OCI-LY7 (cell line): Measurements from ENCODE around the gene ARVCF. TPM values are rescaled to one million over a fixed set of nuclear protein-coding genes. Genes with fewer than 3 reads are reported as not detected.

Experiments used
- BruUV-seq: library from RNA; stranded (reverse); fragments of 400-500 nt; replicated peaks from 2 replicates; lab custom pipeline; 2021; lab: Mats Ljungman, UMichigan
- CTCF ChIA-PET: fragments of 300-600 bp; sonication (Branson Sonifier 250); formaldehyde crosslinking; loops from one replicate; lab custom pipeline; 2022; ENCODE audit warnings: antibody characterized with exemption; ENCODE audit not compliant: unreplicated experiment; lab: Charles Lee
- POLR2A ChIA-PET: fragments of 300-600 bp; sonication (Branson Sonifier 250); formaldehyde crosslinking; loops from one replicate; lab custom pipeline; 2022; ENCODE audit warnings: antibody characterized with exemption; lab: Charles Lee
- DNase-seq: peaks from one replicate; pipeline ENCODE4 v3.0.0-alpha.2; 2015; ENCODE audit warnings: low spot score
- H2AFZ ChIP-seq: fragments of 200-600 bp; sonication (generic), shearing (Covaris generic); 2 replicates; pipeline ENCODE4 v1.6.1; 2014; ENCODE audit warnings: mild to moderate bottlenecking, antibody characterized with exemption, low read length, moderate library complexity
- H3K27ac ChIP-seq: fragments of 200-600 bp; sonication (generic); 2 replicates; pipeline ENCODE4 v1.5.1; 2014; ENCODE audit warnings: mixed run types, low read depth, mild to moderate bottlenecking, moderate library complexity, low read length, inconsistent platforms; ENCODE audit not compliant: poor library complexity, severe bottlenecking
- H3K36me3 ChIP-seq: fragments of 200-600 bp; sonication (generic); 2 replicates; pipeline ENCODE4 v1.6.1; 2014; ENCODE audit warnings: mild to moderate bottlenecking, antibody characterized with exemption, low read length, moderate library complexity, mixed read lengths; ENCODE audit not compliant: insufficient read depth
- H3K4me1 ChIP-seq: fragments of 200-600 bp; sonication (generic); 2 replicates; pipeline ENCODE4 v1.5.1; 2014; ENCODE audit warnings: mild to moderate bottlenecking, low read length; ENCODE audit not compliant: insufficient read depth, poor library complexity, severe bottlenecking
- H3K4me2 ChIP-seq: fragments of 200-600 bp; sonication (generic); 2 replicates; pipeline ENCODE4 v1.6.1; 2014; ENCODE audit warnings: mild to moderate bottlenecking, low read length
- H3K4me3 ChIP-seq: fragments of 200-600 bp; sonication (generic); 2 replicates; pipeline ENCODE4 v1.5.1; 2014; ENCODE audit warnings: mild to moderate bottlenecking, low read depth, low read length; ENCODE audit not compliant: poor library complexity, severe bottlenecking
- H3K79me2 ChIP-seq: fragments of 200-600 bp; sonication (generic); 2 replicates; pipeline ENCODE4 v1.6.1; 2016; ENCODE audit warnings: low read depth, mild to moderate bottlenecking, low read length, moderate library complexity, mixed read lengths; ENCODE audit not compliant: insufficient read depth
- H3K9me2 ChIP-seq: fragments of 200-600 bp; sonication (generic); 2 replicates; pipeline ENCODE4 v1.6.1; 2016; ENCODE audit warnings: mild to moderate bottlenecking, low read length, mixed read lengths; ENCODE audit not compliant: insufficient read depth
- H3K9me3 ChIP-seq: fragments of 200-600 bp; sonication (generic); 2 replicates; pipeline ENCODE4 v1.6.1; 2014; ENCODE audit warnings: mild to moderate bottlenecking, mixed run types, low read length, mixed read lengths
- H4K20me1 ChIP-seq: fragments of 200-600 bp; sonication (generic); 2 replicates; pipeline ENCODE4 v1.6.1; 2014; ENCODE audit warnings: mild to moderate bottlenecking, antibody characterized with exemption, low read length, moderate library complexity, mixed read lengths; ENCODE audit not compliant: insufficient read depth
- CTCF ChIP-seq: fragments of 200-600 bp; sonication (generic); conservative IDR thresholded peaks from 2 replicates; pipeline ENCODE4 v1.5.1; 2014; ENCODE audit warnings: mild to moderate bottlenecking, antibody characterized with exemption, low read length, moderate library complexity, mixed read lengths
- EZH2phosphoT487 ChIP-seq: fragments of 200-600 bp; sonication (generic); IDR thresholded peaks from 2 replicates; pipeline ENCODE4 v1.6.1; 2018; ENCODE audit warnings: low read depth, borderline replicate concordance, mild to moderate bottlenecking, mixed run types, antibody characterized with exemption, low read length, moderate library complexity, mixed read lengths
- intact Hi-C: fragments of 100-400 bp; cut with micrococcal nuclease; formaldehyde crosslinking; loops from one replicate; pipeline ENCODE4 v1.10.0; 2022; ENCODE audit not compliant: unreplicated experiment
- total RNA-seq, 2 experiments: library from RNA; depleted of rRNA in 1 of 2; stranded (reverse); fragments of >200 nt in 1 of 2; shearing (Covaris generic) in 1 of 2; gene quantifications; 2 replicates each; pipeline ENCODE4 v1.2.3, GENCODE V29; 2014 to 2022

Gene ARVCF
- total RNA-seq, 2 experiments from 2014 or later = 2.9 to 3.8 TPM

GRCh38 chr22:20052309-20053259, 36.0 kb upstream of the ARVCF start:
- no peaks in the 10 kb centered on the region for H4K20me1 ChIP-seq

GRCh38 chr22:20051927-20052308, 35.3 kb upstream of the ARVCF start:
- no peaks in the 10 kb centered on the region for H4K20me1 ChIP-seq
- ChIA-PET POLR2A (no interaction called here), CTCF (no interaction called here)
- no TSS peak for BruUV-seq
- H3K9me2 ChIP-seq = no peaks in the 10 kb centered on the region
- intact Hi-C loops = no loop called here
- H2AFZ ChIP-seq = no peak overlapping the region
- H3K9me3 ChIP-seq = 0 out of 2 replicates have a peak, but pooled peaks cover 4% of the 10 kb centered on the region
- no peaks in the 10 kb centered on the region for H3K79me2 ChIP-seq
- no peak overlapping the region for H3K4me2 ChIP-seq
- H3K36me3 ChIP-seq = peaks cover 33% of the 10 kb centered on the region
- no peaks in the 10 kb centered on the region for H3K4me1 ChIP-seq
- H3K4me3 ChIP-seq = no peak overlapping the region
- DNase-seq = no peak
- no peak overlapping the region for H3K27ac ChIP-seq
- TF ChIP-seq CTCF (no peak), EZH2phosphoT487 (no peak)

More at GRCh38 chr22:20052309-20053259, 36.0 kb upstream of the ARVCF start:
- no peak overlapping the region for H3K27ac ChIP-seq
- H3K4me2 ChIP-seq = no peak overlapping the region
- no peak overlapping the region for H2AFZ ChIP-seq
- H3K79me2 ChIP-seq = no peaks in the 10 kb centered on the region
- no peak for DNase-seq
- no peaks in the 10 kb centered on the region for H3K9me2 ChIP-seq
- ChIA-PET POLR2A (interaction anchor here (0.6 kb wide), 1 partner anchor 14 kb away, joined by 3 read pairs; no protein-coding TSS in a partner anchor), CTCF (no interaction called here)
- H3K9me3 ChIP-seq = 0 out of 2 replicates have a peak, but pooled peaks cover 4% of the 10 kb centered on the region
- TF ChIP-seq CTCF (no peak), EZH2phosphoT487 (no peak)
- H3K36me3 ChIP-seq = peaks cover 27% of the 10 kb centered on the region
- intact Hi-C loops = no loop called here
- H3K4me3 ChIP-seq = no peak overlapping the region
- H3K4me1 ChIP-seq = no peaks in the 10 kb centered on the region
- no TSS peak for BruUV-seq
